ENCODE results near the gene THBD.

THBD gene

GRCh38 chr20:23034721-23035671 is 14.5 kb downstream of the THBD start, which contains the start of gene SSTR4:
Gene SSTR4 (plus strand): TSS chr20:23035312. CDS start chr20:23035484, 172 bp downstream.
- Histone ChIP-seq H3K4me3 (ENCODE audit: low read length) (no peak within 1 kb of the TSS), H3K36me3 (replicated peaks; ENCODE audit: insufficient read depth, low read length) (no peaks in the 10 kb centered on the region), H3K27ac (ENCODE audit: low read length) (no peak within 1 kb of the TSS), H3K9me3 (replicated peaks; ENCODE audit: insufficient read depth, low read length) (no peaks in the 10 kb centered on the region), H3K4me1 (ENCODE audit: low read length) (no peaks in the 10 kb centered on the region), H3K9me2 (replicated peaks; ENCODE audit: insufficient read depth, low read length) (no peaks in the 10 kb centered on the region), H2AFZ (ENCODE audit: low read length) (no peak within 1 kb of the TSS), H4K20me1 (ENCODE audit: insufficient read depth, low read length) (no peaks in the 10 kb centered on the region), H3K4me2 (ENCODE audit: low read depth, low read length) (no peak within 1 kb of the TSS), H3K9ac (ENCODE audit: low read length) (no peak within 1 kb of the TSS), H3F3A (ENCODE audit: insufficient read depth, low read length) (no peaks in the 10 kb centered on the region), H3K27me3 (replicated peaks; ENCODE audit: insufficient read depth, low read length) (no peaks in the 10 kb centered on the region), H3K79me2 (ENCODE audit: low read length) (no peaks in the 10 kb centered on the region)
- no peak for DNase-seq
- no peak for TF ChIP-seq CTCF (IDR thresholded peaks at IDR 0.05; ENCODE audit: low read length)
- no peak for TF ChIP-seq EZH2phosphoT487 (IDR thresholded peaks at IDR 0.05; ENCODE audit: low read length)
- TF ChIP-seq EZH2 (optimal IDR thresholded peaks at IDR 0.05; ENCODE audit: low read depth, low read length) = no peak

GRCh38 chr20:23033918-23034317 is 15.6 kb downstream of the THBD start:
- Histone ChIP-seq H3K4me3 (ENCODE audit: low read length) (no peak overlapping the region), H3K27me3 (replicated peaks; ENCODE audit: insufficient read depth, low read length) (no peaks in the 10 kb centered on the region)

GRCh38 chr20:23032750-23033078 is 16.8 kb downstream of the THBD start:
- no peaks in the 10 kb centered on the region for H3K36me3 ChIP-seq (replicated peaks; ENCODE audit: insufficient read depth, low read length)
- no peaks in the 10 kb centered on the region for H3K79me2 ChIP-seq (ENCODE audit: low read length)
- no peak for DNase-seq
- no peak overlapping the region for H3K4me2 ChIP-seq (ENCODE audit: low read depth, low read length)
- no peak overlapping the region for H3K4me3 ChIP-seq (ENCODE audit: low read length)
- H3K9me3 ChIP-seq (replicated peaks; ENCODE audit: insufficient read depth, low read length) = no peaks in the 10 kb centered on the region
- H3K27ac ChIP-seq (ENCODE audit: low read length) = no peak overlapping the region
- H3K9me2 ChIP-seq (replicated peaks; ENCODE audit: insufficient read depth, low read length) = no peaks in the 10 kb centered on the region
- H3K9ac ChIP-seq (ENCODE audit: low read length) = no peak overlapping the region
- no peaks in the 10 kb centered on the region for H4K20me1 ChIP-seq (ENCODE audit: insufficient read depth, low read length)
- no peaks in the 10 kb centered on the region for H3F3A ChIP-seq (ENCODE audit: insufficient read depth, low read length)
- TF ChIP-seq EZH2phosphoT487 (IDR thresholded peaks at IDR 0.05; ENCODE audit: low read length) = no peak
- H2AFZ ChIP-seq (ENCODE audit: low read length) = no peak overlapping the region
- H3K27me3 ChIP-seq (replicated peaks; ENCODE audit: insufficient read depth, low read length) = no peaks in the 10 kb centered on the region
- no peaks in the 10 kb centered on the region for H3K4me1 ChIP-seq (ENCODE audit: low read length)

More at GRCh38 chr20:23033918-23034317, 15.6 kb downstream of the THBD start:
- DNase-seq = no peak
- H3K79me2 ChIP-seq (ENCODE audit: low read length) = no peaks in the 10 kb centered on the region
- no peak overlapping the region for H3K4me2 ChIP-seq (ENCODE audit: low read depth, low read length)
- H3K9me2 ChIP-seq (replicated peaks; ENCODE audit: insufficient read depth, low read length) = no peaks in the 10 kb centered on the region
- no peak for TF ChIP-seq EZH2 (optimal IDR thresholded peaks at IDR 0.05; ENCODE audit: low read depth, low read length)
- no peak for TF ChIP-seq CTCF (IDR thresholded peaks at IDR 0.05; ENCODE audit: low read length)
- no peak for TF ChIP-seq EZH2phosphoT487 (IDR thresholded peaks at IDR 0.05; ENCODE audit: low read length)
- H3K27ac ChIP-seq (ENCODE audit: low read length) = no peak overlapping the region
- no peak overlapping the region for H2AFZ ChIP-seq (ENCODE audit: low read length)
- no peaks in the 10 kb centered on the region for H3F3A ChIP-seq (ENCODE audit: insufficient read depth, low read length)
- no peaks in the 10 kb centered on the region for H3K36me3 ChIP-seq (replicated peaks; ENCODE audit: insufficient read depth, low read length)
- H3K9ac ChIP-seq (ENCODE audit: low read length) = no peak overlapping the region
- H4K20me1 ChIP-seq (ENCODE audit: insufficient read depth, low read length) = no peaks in the 10 kb centered on the region
- no peaks in the 10 kb centered on the region for H3K9me3 ChIP-seq (replicated peaks; ENCODE audit: insufficient read depth, low read length)
- H3K4me1 ChIP-seq (ENCODE audit: low read length) = no peaks in the 10 kb centered on the region
